ENCODE measurements around the gene PGLYRP3.

DNA sequence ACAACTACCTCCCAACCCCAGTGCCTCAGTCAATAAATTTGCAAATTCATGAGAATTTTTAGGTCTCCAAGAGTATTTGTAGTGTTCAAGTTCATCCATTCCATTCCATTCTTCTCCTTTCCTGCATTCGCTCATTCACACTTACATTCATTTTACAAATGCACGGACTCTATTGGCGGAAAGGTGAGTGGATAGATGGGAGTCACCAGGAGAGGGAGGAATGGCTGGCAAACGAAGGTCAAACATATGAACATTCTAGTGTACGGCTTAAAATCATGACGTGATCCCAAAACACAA is 50.7 kb downstream of the PGLYRP3 start:
- TF ChIP-seq, protein P1, sequence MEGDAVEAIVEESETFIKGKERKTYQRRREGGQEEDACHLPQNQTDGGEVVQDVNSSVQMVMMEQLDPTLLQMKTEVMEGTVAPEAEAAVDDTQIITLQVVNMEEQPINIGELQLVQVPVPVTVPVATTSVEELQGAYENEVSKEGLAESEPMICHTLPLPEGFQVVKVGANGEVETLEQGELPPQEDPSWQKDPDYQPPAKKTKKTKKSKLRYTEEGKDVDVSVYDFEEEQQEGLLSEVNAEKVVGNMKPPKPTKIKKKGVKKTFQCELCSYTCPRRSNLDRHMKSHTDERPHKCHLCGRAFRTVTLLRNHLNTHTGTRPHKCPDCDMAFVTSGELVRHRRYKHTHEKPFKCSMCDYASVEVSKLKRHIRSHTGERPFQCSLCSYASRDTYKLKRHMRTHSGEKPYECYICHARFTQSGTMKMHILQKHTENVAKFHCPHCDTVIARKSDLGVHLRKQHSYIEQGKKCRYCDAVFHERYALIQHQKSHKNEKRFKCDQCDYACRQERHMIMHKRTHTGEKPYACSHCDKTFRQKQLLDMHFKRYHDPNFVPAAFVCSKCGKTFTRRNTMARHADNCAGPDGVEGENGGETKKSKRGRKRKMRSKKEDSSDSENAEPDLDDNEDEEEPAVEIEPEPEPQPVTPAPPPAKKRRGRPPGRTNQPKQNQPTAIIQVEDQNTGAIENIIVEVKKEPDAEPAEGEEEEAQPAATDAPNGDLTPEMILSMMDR (IDR thresholded peaks at IDR 0.05) = no peak
- no peak for TF ChIP-seq POLR2A (IDR thresholded peaks at IDR 0.05)

Data from body of pancreas (tissue), 4 donors.